PFSK-1 (cell line): ENCODE measurements around the gene GBF1.

ENCODE experiments used
- POLR2AphosphoS5 ChIP-seq: IDR thresholded peaks from 2 replicates; pipeline ENCODE4 v1.6.1; 2012; ENCODE audit warnings: low read depth, mild to moderate bottlenecking, control low read depth, low read length, moderate library complexity
- REST ChIP-seq, 2 experiments: IDR thresholded peaks; 2 replicates each; pipeline versions ENCODE4 v1.6.1 to v1.8.0; 2011 to 2012; ENCODE audit warnings: low read depth in 2 of 2, low read length in 2 of 2, control low read depth in 1 of 2, inconsistent platforms in 1 of 2, mild to moderate bottlenecking in 1 of 2, moderate library complexity in 1 of 2; ENCODE audit not compliant: insufficient read depth in 1 of 2
- SIN3A ChIP-seq: IDR thresholded peaks from 2 replicates; pipeline ENCODE4 v1.6.1; 2012; ENCODE audit warnings: mild to moderate bottlenecking, low read length, moderate library complexity, borderline replicate concordance; ENCODE audit not compliant: insufficient read depth
- TAF1 ChIP-seq: IDR thresholded peaks from 2 replicates; pipeline ENCODE4 v1.6.1; 2012; ENCODE audit warnings: low read length, control low read depth, borderline replicate concordance; ENCODE audit not compliant: insufficient read depth

DNA sequence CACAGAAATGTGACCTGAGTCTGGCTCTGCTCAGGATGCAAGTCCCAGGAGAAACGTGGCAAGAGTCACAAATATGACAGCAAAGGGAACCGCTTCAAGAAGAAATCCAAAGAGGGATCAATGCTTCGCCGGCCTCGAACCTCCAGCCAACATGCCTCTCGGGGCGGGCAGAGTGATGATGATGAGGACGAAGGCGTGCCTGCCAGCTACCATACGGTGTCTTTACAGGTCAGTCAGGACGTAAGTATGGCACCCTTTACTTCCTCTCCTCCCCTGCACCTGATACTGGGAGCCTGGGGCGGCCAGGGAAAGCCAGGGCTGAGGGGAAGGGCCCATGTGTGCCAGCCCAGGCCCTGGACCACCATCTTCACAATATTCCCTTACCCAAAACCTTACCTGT is 131.6 kb downstream of the GBF1 start:
- TF ChIP-seq SIN3A = no peak
- TF ChIP-seq POLR2AphosphoS5 = no peak
- no peak for TF ChIP-seq REST (IDR thresholded peaks at IDR 0.05; ENCODE audit: insufficient read depth in 1 of 2, low read depth in 2 of 2, low read length in 2 of 2)
- TF ChIP-seq TAF1 = no peak
